NT2/D1 (cell line): Measurements from ENCODE around the gene BCL6.

Experiments
- DNase-seq: peaks from one replicate; pipeline ENCODE4 v3.0.0-alpha.2; 2011; ENCODE audit warnings: low read depth, low spot score
- H3K27me3 ChIP-seq: 2 replicates; pipeline ENCODE4 v1.6.0; 2011; ENCODE audit warnings: mild to moderate bottlenecking; ENCODE audit not compliant: insufficient read length, insufficient read depth
- H3K36me3 ChIP-seq: 2 replicates; pipeline ENCODE4 v1.6.1; 2011; ENCODE audit warnings: mild to moderate bottlenecking, low read length, mixed read lengths; ENCODE audit not compliant: insufficient read depth, insufficient read length
- H3K4me1 ChIP-seq: 2 replicates; pipeline ENCODE4 v1.5.1; 2011; ENCODE audit not compliant: insufficient read depth, insufficient read length
- H3K4me3 ChIP-seq: 2 replicates; pipeline ENCODE4 v1.5.1; 2011; ENCODE audit warnings: low read depth; ENCODE audit not compliant: insufficient read length
- H3K9ac ChIP-seq: 2 replicates; pipeline ENCODE4 v1.6.0; 2011; ENCODE audit warnings: low read depth; ENCODE audit not compliant: insufficient read length
- H3K9me3 ChIP-seq: 2 replicates; pipeline ENCODE4 v1.5.1; 2011; ENCODE audit warnings: mild to moderate bottlenecking, low read length; ENCODE audit not compliant: insufficient read depth
- SUZ12 ChIP-seq: IDR thresholded peaks from 2 replicates; pipeline ENCODE4 v1.6.1; 2011; ENCODE audit not compliant: insufficient read length, insufficient read depth; ENCODE audit errors: extremely low read depth
- YY1 ChIP-seq: IDR thresholded peaks from 2 replicates; pipeline ENCODE4 v1.6.1; 2011; ENCODE audit not compliant: insufficient read length, insufficient read depth
- ZNF274 ChIP-seq: IDR thresholded peaks from 2 replicates; pipeline ENCODE4 v1.6.1; 2011; ENCODE audit warnings: mild to moderate bottlenecking, low read depth, low read length

BCL6 gene

DNA sequence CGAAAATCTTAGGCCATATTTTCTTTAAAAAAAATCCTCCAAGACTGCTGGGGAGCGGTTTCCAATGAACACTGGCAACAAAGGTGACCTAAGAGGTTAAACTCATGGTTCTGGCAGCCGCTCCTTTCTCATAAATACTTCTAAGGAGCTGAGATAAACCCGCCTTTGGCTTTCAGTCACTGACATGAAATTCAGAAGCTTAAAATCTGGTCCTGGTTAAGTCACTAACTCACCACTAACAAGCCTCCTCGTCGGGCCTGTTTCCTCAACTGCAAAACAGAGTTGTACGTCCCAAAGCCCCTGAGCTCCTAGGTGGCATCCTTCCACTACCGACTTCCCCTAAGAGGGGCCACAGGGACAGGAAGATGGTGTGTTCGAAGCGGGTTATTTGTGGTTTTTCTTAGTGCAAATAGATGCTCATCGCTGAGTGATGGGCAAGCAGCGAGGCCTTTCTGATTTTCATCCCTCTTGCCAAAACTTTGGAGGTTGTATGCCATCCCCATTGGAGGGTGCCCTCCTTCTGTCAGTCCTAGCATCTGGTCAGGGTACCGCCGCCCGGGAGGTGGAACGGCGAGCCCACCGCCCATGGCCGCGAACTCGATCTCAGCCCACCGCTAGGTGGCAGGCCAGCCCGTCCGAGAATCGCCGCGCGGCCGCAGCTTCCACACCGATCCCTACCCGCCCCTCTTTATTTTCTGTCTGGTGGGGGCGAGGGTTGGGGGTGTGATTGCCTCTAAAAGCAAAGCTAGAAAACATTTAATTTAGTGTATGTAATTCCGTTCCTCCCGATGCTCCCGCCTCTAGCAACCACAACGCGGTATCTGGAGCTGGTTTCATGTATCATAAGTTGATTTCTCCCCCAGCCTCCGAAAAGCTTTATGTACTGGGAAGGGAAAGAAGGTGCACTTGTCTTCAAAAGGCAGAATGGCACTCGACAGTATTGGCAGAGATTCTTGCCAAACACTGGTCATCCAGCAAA lies 4.6 kb downstream of the BCL6 start:
- Histone ChIP-seq H3K9me3 (no peaks in the 10 kb centered on the region), H3K4me1 (no peaks in the 10 kb centered on the region), H3K9ac (peak overlapping the region; percentile 62), H3K4me3 (peak overlapping the region; percentile 43), H3K27me3 (peaks cover 63% of the 10 kb centered on the region), H3K36me3 (no peaks in the 10 kb centered on the region)
- DNase-seq: no peak
- TF ChIP-seq ZNF274 (no peak), SUZ12 (no peak)

DNA sequence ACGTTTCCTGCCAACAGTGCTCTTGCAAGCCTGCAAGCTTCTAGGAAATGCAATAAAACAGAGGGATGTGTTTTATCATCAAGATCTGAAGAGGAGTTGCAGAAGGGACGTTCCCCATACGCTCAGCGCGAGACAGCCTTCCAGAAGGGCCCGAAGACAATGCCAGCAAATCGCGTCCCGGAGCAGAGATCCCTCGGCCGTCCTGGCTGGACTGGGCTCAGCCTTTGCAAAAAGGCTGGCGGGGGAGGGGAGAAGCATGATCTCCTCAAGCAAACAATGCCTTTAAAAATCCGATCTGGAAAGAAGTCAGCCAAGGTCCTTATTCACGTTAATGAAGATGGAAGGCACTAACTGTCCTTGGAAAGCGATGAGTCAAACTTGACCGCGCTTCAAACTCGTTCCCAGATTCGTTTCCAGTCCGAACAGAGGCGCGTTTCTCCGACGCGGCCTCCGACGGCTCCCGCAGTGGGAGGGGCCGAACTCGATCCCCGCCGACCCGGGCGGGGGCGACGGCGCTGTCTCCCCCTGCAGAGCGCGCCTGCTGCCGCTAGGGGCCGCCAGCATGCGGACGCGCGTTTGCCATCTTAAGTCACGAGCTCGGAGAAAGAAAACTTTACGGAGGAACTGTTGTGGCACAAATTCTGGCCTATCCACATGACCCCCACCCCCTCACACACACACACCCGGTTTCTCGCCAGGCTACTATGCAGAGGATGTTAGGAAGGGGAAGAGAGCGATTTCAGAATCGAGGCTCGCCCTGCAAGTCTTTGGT lies 5.5 kb downstream of the BCL6 start:
- DNase-seq: no peak
- no peaks in the 10 kb centered on the region for H3K36me3 ChIP-seq
- TF ChIP-seq SUZ12 (no peak), YY1 (no peak), ZNF274 (no peak)
- H3K4me1 ChIP-seq: no peaks in the 10 kb centered on the region
- H3K27me3 ChIP-seq: peaks cover 63% of the 10 kb centered on the region
- H3K4me3 ChIP-seq: peak overlapping the region; percentile 43
- peak overlapping the region; percentile 71 for H3K9ac ChIP-seq
- no peaks in the 10 kb centered on the region for H3K9me3 ChIP-seq

DNA sequence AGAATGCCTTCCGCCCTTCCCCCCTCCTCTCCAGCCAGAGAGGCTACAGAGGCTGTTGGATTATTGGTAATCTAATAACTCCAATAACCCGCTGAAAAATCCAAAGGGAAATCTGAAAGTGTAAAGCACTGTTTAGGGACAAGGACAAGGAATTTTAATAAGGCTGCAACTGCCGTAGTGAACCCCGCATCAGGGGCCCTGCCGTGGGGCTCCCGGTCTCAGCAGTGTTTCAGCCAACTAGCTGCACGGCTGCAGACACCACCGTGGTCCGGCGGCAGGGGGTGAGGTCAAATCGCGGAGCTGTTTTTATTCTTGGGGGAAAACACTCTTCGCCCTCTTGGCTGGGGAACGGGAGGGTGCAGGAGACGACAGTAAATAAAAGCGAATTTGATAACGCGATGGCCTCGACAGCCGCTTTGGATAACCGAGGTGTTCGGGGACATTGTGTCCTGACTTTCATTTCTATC lies 6.1 kb downstream of the BCL6 start:
- Histone ChIP-seq H3K4me3 (peak overlapping the region; percentile 43), H3K9ac (peak overlapping the region; percentile 71), H3K4me1 (no peaks in the 10 kb centered on the region), H3K36me3 (no peaks in the 10 kb centered on the region), H3K9me3 (no peaks in the 10 kb centered on the region), H3K27me3 (peaks cover 58% of the 10 kb centered on the region)
- DNase-seq: no peak
- no peak for TF ChIP-seq SUZ12
- no peak for TF ChIP-seq ZNF274
- no peak for TF ChIP-seq YY1

DNA sequence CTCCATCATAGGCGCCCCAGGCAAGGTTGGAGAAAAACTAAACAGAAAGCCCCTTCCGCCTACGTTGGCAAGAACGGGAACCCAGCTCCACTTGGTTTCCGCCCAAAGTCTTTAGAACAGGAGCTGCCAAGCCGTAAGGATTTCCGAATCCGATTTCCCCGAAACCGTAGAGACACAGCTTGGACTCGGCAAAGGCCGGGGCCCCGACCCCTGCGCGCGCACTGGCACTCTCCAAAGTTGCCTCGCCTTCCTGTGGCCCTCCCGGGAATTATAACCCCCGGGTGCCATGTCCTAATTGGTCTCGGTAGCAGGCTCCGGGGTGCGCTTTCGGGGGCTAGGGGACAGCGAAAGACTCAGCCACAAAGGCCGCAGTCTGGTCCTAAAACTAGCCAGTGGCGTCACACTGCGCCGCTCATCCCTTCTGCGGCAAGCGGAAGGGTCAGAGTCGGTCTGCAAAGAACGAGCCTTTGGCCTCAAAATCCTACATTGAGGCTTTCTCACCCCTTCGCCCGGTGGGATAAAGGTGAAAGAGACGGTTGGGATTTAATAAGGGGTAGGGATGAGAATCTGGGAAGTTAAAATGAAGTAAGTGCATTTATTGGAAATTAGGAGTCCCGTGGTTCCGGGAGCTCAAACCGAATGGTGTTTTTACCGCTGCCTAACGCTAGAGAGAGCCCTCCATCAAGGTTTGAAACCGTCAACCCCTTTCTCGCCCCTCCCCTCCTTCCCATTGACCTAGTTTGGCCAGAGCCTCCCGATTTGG lies 6.8 kb downstream of the BCL6 start:
- TF ChIP-seq SUZ12 (no peak), YY1 (no peak), ZNF274 (no peak)
- DNase-seq: peak; percentile 93
- no peaks in the 10 kb centered on the region for H3K9me3 ChIP-seq
- H3K4me3 ChIP-seq: peak overlapping the region; percentile 43
- H3K36me3 ChIP-seq: peaks cover 2% of the 10 kb centered on the region
- H3K27me3 ChIP-seq: peaks cover 52% of the 10 kb centered on the region
- no peaks in the 10 kb centered on the region for H3K4me1 ChIP-seq
- H3K9ac ChIP-seq: peak overlapping the region; percentile 78

DNA sequence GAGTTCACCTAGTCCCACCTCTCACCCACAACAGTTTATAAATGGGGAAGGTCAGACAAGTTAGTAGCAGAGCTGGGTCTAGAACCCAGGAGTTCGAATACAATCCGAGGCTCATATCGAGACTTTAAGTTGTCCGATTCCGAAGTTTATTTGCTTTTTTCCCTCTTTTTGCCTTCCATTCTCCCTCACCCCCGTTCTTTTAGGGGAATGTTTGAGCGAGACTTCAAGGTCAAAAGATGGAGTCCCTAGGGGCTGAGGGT lies 7.3 kb downstream of the BCL6 start:
- TF ChIP-seq ZNF274: no peak
- TF ChIP-seq YY1: peak; percentile 12
- no peak for TF ChIP-seq SUZ12
- DNase-seq: no peak
- Histone ChIP-seq H3K4me1 (no peaks in the 10 kb centered on the region), H3K4me3 (peak overlapping the region; percentile 43), H3K9ac (peak overlapping the region; percentile 78), H3K27me3 (peaks cover 48% of the 10 kb centered on the region), H3K36me3 (peaks cover 6% of the 10 kb centered on the region), H3K9me3 (no peaks in the 10 kb centered on the region)

DNA sequence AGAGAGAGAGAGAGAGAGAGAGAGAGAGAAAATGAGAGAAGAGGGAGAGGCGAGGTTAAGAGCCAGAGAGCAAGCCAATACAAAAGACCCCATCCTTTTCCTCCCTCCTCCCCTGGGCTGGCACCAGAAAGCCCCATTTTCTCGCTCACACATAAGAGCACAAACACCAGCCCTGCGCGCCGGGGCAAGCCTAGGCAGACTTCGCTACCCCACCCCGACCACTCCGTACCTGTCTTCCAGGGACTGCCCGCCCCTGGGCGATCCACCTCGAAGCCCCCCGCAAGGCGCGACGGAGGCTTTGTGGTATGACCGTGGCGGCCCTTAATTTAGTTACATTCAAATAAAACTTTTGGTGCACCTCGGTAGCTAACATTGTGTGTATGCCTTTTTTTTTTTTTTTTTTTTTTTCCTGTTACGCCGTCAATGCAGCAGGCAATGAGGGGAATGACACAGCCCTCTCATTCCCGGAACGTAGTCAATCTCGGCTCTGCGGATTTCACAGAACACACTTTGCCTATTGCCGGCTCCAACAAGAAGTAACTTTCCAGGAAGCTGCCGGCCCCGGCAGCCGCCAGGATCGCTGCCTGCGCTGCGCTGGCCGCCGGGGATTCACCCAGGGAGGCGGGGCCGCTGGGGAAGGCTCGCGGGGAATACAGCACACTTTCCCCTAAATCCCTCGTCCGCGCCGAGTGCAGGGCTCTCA lies 7.7 kb downstream of the BCL6 start:
- no peak for DNase-seq

More for the DNA sequence above, 7.7 kb downstream of the BCL6 start:
- Histone ChIP-seq H3K9me3 (no peaks in the 10 kb centered on the region), H3K4me3 (peak overlapping the region; percentile 43), H3K36me3 (peaks cover 6% of the 10 kb centered on the region), H3K27me3 (peaks cover 43% of the 10 kb centered on the region), H3K4me1 (no peaks in the 10 kb centered on the region), H3K9ac (peak overlapping the region; percentile 78)
- TF ChIP-seq ZNF274: no peak
- no peak for TF ChIP-seq SUZ12
- TF ChIP-seq YY1: no peak
